GM21717 (cell line): Measurements from ENCODE around the gene TLE5.
"Not testable (repeated sequence)": the region's sequence is repeated elsewhere in the genome, so short reads cannot be mapped to it uniquely, and the experiment has no call there.

Experiments used
- ATAC-seq: cut with Tn5 transposase; IDR thresholded peaks from one replicate; pipeline ENCODE4 v1.9.1; 2021; ENCODE audit warnings: mild to moderate bottlenecking, moderate library complexity; ENCODE audit not compliant: unreplicated experiment

Gene TLE5

DNA sequence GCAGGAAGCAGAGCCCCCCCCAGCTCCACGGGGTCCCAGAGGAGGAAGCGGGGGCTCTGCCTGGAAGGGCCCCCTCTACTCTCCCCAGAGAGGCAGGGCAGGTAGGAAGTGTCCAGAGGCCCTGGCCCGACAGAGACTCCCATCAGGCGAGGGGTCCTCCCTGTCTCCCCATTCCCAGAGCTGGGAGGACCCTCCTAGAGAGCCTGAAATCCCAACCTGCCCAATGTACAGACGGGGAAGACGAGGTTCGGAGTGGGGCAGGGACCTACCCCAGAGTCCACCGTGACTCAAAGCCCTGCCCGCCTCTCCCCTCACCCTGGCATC is 34.4 kb downstream of the TLE5 start:
- ATAC-seq, result no peak

DNA sequence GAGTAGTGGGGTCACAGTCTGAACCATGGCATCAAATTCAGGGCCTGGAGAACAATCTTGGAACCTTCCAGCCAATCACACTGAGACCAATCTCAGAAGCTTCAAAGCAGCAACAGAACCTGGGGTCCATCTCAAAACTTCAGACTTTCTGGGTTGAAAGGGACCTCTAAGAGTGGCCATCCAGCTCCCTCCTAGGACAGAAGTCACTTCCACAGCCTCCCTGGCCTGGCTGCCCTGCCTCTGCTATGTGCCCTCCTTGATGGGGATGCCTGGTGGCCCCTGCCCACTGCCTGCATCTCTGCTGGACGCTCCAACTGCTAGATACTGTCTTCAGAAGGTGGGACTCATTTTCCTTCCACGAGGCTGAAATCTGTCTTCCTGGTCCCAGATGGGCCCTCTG is 35.0 kb downstream of the TLE5 start:
- ATAC-seq, result no peak

DNA sequence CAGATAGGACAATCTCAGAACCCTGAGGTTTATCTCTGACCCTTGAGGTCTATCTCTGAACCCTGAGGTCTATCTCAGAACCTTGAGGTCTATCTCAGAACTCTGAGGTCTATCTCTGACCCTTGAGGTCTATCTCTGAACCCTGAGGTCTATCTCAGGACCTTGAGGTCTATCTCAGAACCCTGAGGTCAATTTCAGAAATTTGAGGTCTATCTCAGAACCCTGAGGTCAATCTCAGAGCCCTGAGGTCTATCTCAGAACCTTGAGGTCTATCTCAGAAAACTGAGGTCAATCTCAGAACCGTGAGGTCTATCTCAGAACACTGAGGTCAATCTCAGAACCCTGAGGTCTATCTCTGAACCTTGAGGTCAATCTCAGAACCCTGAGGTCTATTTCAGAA is 35.5 kb downstream of the TLE5 start:
- ATAC-seq, result no peak

DNA sequence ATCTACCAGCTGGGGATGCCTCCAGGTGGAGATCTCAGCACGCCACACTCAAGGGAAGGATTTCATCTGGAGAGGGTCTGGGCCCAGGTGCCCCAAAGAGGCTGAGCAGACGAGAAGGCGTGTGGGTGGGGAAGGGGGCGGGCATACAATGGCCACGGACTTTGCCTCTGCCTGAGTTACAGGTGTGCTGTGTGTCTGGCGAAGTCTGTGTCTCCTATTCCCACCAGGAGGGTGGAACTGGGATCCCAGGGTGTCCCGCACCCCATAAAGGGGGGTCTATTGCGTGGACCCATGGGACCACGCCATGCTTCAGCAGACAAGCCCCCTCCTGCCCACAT is 36.8 kb downstream of the TLE5 start:
- no peak for ATAC-seq

DNA sequence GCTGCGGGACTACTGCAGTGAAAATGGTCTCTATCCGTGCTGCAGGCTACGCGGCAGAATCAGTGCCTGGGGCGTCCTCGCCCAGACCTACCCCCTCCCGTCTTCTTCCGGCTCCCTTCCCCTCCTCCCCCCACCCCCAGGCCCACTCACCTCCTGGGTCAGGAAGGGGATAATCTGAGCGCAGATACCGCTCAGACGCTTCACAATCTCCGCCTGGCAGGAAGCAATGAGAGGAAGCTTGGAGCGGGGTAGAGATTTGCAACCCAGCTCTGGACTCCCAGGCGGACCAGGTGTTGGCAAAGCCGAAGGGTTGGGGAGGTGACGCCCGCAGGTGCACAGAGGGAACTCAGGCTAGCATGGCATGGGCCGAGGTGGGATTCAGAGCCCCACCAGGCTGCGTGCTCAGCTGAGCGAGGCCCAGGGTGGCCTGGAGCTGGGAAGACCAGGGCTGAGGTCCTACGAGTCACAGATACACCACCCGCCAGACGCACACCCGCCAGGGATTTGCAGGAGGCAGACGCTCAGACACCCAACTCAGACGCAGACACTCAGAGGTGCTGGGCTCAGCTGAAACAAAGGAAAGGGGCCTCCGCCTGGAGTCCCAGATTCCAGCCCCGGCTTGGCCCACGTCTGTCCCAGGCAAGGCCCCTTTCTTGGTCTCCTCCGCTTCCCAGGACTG is 37.3 kb downstream of the TLE5 start:
- no peak for ATAC-seq

DNA sequence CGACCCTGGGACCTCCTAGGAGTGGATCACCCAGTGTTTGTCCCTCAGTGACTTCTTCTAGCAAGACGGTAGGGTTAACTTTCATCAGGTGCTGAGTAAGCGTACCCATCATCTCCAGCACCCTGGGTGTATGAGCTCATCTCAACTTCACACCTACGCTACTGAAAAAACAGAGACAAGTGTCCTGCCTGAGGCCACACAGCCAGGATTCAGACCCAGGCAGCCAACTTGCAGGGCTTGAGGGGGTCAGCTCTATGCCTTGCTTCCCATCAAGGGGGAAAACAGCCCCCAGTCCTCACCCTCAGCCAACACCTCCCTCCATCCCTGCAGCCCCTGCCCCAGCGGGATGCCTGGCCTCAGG is 37.8 kb downstream of the TLE5 start:
- no peak for ATAC-seq

DNA sequence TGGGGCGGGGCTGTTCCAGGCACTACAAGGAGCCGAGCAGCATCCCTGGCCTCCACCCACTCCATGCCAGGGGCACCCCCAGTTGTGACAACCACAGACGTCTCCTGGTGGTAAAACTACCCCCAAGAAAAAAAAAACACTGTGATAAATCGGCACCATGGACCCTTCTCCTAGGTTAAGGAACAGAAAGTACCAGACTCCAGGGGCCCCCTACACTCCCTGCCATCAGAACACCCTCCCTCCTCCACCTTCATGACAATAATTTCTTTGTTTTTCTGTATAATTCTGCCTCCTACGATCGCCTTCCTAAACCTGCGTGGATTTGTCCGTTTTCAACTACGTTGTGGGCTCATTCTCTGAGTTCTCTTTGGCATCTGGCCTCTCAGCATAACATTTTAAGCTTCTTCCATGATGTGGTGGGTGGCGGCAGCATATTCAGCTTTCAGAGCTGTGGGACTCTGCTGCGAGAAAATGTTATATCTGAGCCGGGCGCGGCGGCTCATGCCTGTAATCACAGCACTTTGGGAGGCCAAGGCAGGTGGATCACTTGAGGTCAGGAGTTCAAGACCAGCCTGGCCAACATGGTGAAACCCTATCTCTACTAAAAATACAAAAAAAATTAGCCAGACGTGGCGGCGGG is 41.9 kb downstream of the TLE5 start:
- no peak for ATAC-seq

DNA sequence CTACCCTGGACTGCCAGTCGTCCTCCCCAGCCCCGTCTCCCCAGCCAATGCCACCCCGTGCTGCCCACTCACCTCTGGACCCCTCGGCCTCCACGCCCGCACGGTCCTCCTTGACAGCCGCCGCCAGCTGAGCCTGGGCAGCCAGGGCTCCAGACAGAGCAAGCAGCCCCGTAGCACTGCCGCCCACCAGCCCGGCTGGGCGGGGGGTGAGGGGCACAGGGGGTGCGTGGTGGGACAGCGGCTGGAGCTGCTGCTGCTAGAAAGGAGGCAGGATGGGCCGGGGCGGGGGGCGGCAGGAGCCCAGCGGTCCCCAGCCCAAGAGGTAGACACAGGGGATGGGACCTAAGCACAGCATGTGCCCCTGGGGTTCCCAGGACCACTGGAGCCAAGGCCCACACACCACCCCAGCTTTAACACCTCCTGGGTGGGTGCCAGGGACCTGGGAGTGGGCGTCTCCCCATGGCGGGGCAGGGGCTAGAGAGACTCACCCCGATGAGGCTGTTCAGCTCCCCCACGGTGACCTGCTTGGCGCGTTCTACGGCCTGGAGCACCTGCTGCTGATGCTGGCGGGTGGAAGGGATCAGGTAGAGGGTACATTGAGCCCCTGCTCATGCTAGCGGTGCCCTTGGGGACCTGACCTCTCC is 43.0 kb downstream of the TLE5 start:
- no peak for ATAC-seq

DNA sequence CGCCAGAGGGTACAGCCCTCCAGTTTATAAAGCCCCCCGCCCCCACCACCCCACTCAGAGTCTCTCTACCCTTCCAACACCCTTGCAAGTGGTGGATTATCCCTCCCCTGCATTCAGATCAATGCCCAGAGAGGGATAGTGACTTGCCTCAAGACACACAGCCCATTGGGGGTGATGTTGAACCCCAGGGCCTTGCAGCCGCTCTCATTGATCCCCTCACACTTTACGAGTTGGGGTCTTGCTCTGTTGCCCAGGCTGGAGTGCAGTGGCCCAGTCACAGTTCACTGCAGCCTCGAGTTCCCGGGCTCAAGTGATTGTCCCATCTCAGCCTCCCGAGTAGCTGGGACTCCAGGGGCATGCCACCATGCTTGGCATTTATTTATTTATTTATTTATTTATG is 44.4 kb downstream of the TLE5 start:
- ATAC-seq, result no peak

DNA sequence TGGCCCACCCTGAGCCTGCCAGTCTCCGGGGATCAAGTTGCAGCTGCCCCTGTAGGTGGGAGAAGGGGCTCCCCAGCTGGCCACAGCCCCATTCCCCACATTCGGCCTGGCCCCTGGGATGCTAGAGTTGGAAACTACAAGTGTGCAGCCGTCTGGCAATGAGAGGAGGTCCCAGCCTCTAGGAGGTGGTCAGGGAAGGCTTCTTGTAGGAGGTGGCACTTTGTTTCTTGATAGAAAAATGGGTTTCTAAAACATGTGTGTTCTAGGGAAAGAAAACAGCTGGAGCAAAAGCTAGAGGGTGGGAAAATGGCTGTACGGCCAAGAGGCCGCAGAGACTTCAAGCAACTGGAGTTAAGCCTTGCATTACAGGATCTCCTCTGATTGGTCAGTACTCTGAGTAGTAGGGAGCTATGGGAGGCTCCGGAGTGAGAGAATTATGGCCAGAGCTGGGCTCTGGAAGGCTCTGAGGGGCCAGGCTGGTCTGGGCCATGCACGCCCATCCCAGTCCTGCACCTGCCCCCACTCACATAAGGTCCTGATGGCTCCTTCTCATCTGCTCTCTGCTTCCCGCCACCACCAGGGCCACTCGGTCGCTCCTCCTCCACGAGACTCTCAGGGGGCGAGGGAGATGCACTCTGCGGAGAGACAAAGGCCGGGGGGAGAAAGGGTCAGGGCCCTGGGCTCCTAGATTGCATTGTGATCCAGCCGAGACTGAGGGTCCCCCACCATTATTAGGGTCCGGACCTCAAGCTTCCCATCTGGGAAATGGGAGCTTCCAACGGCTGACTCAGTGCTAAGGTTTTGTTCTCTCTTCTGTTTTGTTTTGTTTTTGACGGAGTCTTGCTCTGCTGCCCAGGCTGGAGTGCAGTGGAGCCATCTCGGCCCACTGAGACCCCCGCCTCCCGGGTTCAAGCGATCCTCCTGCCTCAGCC is 46.9 kb downstream of the TLE5 start:
- no peak for ATAC-seq

DNA sequence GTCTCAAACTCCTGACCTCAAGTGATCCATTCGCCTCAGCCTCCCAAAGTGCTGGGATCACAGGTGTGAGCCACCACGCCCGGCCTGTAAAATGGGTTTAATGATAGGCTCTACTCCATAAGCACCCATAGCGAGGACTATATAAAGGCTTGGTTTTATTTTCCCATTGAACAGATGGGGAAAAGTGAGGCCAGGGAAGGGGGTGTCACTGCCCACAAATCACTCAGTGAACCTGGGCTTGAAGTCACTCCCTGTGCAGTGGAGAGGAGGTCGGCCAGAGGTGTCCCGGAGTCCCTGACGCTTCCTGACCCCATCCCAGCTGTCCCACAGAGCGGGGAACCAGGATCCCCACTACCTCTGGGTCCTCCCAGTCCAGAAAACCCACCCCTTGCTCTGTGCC is 48.2 kb downstream of the TLE5 start:
- no peak for ATAC-seq

DNA sequence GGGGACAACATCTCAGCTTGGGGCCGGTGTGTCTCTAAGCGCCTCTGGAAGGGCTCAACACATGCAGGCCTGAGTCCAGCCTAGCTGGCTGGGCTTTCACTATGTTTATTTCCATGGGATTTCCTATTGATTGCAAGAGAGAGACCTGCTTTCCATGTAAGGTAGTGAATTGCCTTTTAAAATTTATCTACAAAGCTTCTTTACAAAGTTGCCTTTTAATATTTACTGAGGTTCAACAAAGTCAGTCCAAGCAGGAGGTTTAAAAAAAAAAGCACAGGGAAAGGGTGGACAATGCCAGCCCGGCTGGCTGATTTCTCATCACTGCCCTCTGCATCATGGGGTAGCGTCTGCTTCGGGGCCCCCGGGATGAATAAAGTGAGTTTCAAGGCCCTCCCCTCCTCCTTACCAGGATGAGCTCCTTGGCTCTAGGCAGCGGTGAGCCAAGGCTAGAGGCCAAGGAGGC is 49.0 kb downstream of the TLE5 start:
- ATAC-seq, result no peak

DNA sequence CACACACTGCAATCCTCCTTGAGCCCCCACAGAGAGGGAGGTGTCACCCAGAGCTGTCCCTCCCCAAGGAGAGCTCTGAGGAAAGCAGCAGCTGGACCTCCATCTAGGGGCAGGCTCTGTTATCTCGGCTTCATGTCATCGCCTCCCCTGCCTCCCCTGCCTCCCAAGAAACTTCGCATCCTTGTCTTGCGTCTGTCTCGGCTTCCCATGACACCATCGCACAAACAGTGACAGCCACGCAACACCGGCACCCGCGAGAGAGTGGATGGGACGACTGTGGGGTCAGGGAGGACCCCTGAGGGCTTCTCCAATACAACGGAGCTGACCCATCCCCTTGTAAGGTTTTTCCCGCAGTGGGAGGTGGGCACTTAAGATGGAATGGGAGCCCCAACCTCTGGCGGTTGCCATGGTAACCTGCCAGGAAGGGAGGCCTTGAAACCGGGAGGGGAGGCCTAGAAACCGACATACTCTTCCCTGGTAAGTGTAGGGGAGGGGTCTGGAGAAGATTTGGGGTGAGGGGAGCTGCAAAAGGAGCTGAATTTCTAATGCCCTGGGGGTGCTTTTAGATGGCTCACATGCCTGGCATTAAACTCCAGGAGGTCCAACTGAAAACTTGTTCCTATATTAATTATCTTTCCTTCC is 49.6 kb downstream of the TLE5 start:
- ATAC-seq, result no peak

DNA sequence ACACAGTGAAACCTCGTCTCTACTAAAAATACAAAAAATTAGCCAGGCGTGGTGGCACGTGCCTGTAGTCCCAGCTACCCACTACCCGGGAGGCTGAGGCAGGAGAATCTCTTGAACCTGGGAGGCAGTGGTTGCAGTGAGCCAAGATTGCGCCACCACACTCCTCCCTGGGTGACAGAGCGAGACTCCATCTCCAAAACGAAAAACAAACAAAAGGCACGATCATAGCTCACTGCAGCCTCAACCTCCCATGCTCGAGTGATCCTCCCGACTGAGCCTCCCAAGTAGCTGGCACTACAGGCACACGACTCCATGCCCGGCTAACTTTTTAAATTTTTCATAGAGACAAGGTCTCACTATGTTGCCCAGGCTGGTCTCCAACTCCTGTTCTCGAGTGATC is 50.2 kb downstream of the TLE5 start:
- ATAC-seq, result not testable (repeated sequence)

DNA sequence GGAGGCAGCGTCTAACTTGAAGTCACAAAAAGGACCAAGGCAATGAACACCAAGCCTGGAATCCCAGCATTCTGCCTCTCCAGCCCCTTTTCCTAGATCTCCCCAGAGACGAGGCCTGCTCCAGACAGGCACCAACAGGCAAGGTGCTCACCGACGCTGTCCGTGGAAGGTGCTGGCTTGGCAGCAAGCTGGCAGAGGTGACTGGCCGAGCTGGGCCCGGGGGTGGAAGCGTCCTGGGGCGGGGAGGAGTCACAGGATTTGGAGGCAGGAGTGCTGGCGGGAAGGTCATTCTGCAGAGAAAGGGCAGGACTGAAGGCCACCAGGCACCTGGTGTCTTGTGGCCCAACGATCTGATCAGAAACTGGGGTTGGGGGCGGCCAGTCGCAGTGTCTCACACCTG is 51.4 kb downstream of the TLE5 start:
- no peak for ATAC-seq

DNA sequence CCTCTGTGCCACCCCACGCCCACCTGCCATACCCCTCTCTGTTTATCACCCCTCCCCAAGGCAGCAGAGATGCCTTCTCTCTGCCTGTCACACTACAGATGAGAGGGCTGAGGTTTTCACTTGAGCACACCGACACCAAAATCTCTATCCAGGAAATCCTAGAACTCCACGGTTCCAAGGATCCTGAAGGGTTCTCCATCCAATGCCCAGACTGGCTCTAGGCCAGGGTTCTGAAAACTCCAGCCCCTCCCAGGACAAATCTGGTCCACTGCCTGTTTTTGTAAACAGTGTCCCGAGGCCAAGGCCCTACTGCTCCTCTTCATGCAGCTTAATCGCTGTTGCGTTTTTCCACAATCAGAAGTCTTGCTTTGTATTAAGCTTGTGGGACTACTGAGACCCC is 53.3 kb downstream of the TLE5 start:
- no peak for ATAC-seq

DNA sequence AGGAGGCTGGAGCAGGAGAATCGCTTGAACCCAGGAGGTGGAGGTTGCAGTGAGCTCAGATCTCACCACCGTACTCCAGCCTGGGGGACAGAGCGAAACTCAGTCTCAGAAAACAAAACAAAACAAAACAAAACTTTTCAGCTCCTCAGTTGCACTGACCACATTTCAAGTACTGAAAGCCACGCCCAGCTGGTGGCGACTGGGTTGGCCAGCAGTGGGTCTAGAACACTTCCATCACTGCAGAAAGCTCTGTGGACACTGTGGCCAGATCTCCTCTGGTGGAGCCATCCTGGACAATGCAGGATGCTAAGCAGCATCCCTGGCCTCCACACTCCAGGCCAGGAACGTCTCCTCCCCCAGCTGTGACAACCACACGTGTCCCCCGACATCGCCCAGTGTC is 54.3 kb downstream of the TLE5 start:
- no peak for ATAC-seq

DNA sequence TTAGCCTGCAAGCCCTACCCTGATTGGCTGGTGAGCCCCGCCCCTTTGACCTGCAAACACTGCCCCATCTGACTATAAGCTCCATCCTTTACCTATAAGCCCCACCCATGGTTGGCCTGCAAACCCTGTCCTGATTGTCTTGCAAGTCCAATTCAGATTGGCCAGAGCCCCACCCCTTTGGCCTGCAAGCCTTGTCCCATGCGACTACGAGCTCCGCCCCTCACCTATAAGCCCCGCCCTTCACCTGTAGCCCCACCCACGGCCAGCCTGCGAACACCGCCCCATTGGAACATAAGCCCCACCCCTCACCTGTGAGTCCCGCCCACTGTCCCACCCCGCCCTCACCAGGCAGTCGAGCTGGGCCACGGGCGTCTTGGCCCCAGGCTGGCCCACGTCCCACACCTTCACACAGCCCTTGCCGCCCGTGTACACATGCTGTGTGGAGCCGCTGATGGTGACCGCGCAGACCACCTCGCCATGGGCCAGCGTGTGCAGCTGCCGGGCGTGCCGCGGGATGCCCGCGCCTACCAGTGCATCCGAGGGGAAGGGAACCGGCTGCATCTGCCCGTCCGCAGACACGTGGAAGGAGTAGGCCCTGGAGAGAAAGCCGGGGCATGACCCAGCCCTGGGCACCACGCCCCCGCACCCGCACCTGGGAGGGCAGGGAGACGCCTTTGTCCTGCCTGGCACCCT is 56.1 kb downstream of the TLE5 start:
- ATAC-seq, result no peak

DNA sequence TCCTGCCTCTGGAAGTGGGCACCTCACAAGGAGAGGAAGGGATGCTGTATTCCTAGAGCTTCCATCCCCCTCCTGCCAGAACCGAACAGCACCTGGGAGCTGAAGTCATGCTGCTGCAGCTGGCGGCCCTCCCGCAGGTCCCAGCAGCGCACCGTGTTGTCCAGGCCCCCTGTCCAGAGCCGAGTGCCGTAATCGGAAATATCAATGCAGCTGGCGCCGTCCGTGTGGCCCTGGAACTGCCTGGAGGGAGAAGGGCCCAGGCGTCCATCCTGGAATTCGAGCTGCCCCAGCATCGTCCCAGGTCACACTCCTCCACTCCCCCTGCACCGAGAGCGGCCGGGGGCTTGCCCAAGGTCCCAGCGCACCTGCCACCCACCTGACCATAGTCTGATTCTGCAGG is 57.0 kb downstream of the TLE5 start:
- no peak for ATAC-seq

DNA sequence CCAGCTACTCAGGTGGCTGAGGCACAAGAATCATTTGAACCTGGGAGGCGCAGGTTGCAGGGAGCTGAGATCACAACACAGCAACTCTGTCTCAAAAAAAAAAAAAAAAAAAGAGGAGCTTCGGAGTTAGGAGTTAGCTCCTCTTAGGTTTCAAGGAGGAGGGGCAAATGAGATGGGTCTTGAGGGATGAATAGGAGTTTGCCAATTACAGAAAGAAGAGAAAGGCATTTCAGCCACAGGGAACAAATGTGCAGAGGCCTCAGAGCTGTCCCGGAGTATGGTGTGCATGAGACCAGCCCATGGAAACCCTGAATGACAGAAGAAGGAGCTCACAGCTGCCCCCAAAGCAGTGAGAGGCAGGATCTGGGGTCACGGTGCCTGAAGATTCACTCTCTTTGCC is 57.8 kb downstream of the TLE5 start:
- no peak for ATAC-seq

DNA sequence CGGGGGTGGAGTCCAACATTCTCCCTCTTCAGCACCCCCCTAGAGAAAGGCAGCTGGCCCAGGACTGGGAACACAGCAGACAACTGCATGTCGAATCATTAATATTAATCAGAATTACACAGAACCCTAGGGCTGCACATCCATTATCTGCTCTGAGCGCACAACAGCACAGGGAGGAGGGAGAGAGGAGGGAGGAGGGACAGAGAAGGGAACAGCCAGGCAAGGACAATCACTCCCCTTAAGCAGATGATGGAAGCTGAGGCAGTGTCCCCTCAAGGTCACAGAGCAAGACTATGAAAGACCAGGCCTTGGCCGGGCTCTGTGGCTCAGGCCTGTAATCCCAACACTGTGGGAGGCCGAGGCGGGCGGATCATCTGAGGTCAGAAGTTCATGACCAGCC is 59.2 kb downstream of the TLE5 start:
- ATAC-seq, result no peak
